ENCODE data around the gene DUSP12. TPM values are rescaled to one million over a fixed set of nuclear protein-coding genes. Genes with fewer than 3 reads are reported as not detected.

DUSP12 gene
- total RNA-seq, 1 experiment from 2014 or later = 28.0 TPM

DNA sequence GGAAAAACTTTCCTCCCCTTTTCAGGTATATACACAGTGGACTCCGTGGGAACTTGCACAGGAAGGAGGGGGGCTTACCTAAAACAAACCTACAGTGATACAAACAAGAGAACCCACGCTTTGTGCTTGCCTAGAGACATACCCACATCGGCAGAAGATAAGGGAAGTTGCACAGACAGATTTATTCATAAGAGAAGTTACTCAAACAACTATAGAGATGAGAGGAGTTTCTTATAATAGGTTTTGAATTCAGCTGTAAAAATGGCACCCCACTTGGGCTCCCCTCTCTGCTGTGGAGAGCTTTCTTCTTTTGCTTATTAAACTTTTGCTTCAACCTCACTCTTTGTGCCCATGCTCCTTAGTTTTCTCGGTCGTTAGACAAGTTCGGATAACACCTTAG is 1.8 kb upstream of the DUSP12 start:
- no peak overlapping the region for H4K91ac ChIP-seq (ENCODE audit: insufficient read length, low read depth, low read length)
- Mint-ChIP-seq H3K9me3 (peaks cover 0 to 5% of the 10 kb centered on the region in 2 experiments; a peak in 1 of 5 replicates), H3K36me3 (ENCODE audit: insufficient read depth in 1 of 3, low read depth in 3 of 3) (peaks cover 10 to 24% (median 21%) of the 10 kb centered on the region in 3 experiments; a peak in 6 of 7 replicates), H3K4me1 (peaks cover 6 to 13% of the 10 kb centered on the region in 2 experiments), H3K4me3 (no peak overlapping the region), H3K27ac (no peak overlapping the region), H3K27me3 (ENCODE audit: low read depth) (peaks cover 20% of the 10 kb centered on the region)
- peaks cover 3% of the 10 kb centered on the region for H3K79me1 ChIP-seq (ENCODE audit: insufficient read depth, low read depth, low read length, poor library complexity, severe bottlenecking)
- DNase-seq = no peak
- H3K9me3 ChIP-seq (ENCODE audit: control insufficient read depth, low read depth, low read length) = no peaks in the 10 kb centered on the region
- no peaks in the 10 kb centered on the region for H3K4me1 ChIP-seq (ENCODE audit: insufficient read depth, low read length)
- H3K27me3 ChIP-seq (ENCODE audit: insufficient read depth, low read length) = no peaks in the 10 kb centered on the region
- no peak overlapping the region for H2BK12ac ChIP-seq (ENCODE audit: insufficient read length, low read depth, low read length)
- no peak overlapping the region for H2BK5ac ChIP-seq (ENCODE audit: insufficient read length, low read length)
- no peak overlapping the region for H3K4ac ChIP-seq (ENCODE audit: low read depth, low read length)
- no peak overlapping the region for H3K23ac ChIP-seq (ENCODE audit: insufficient read length, low read depth, low read length)
- H3K56ac ChIP-seq (ENCODE audit: insufficient read length, low read depth, low read length) = no peak overlapping the region
- no peak overlapping the region for H2BK20ac ChIP-seq (ENCODE audit: low read depth, low read length, poor library complexity, severe bottlenecking)
- H2AK5ac ChIP-seq (ENCODE audit: insufficient read length, low read length) = no peak overlapping the region
- no peak overlapping the region for H4K8ac ChIP-seq (replicated peaks; ENCODE audit: insufficient read length, low read depth, low read length)
- no peak overlapping the region for H3K18ac ChIP-seq (ENCODE audit: insufficient read length, low read depth, low read length)
- H3K14ac ChIP-seq (ENCODE audit: insufficient read depth, low read length) = no peak overlapping the region
- H2BK15ac ChIP-seq (ENCODE audit: low read depth, low read length) = no peak overlapping the region
- no peak overlapping the region for H3K27ac ChIP-seq (ENCODE audit: insufficient read length, low read depth, low read length)
- no peak overlapping the region for H3K4me2 ChIP-seq (ENCODE audit: insufficient read depth, insufficient read length, low read length)
- H3K9ac ChIP-seq (ENCODE audit: extremely low read depth, insufficient read length, low read length) = no peak overlapping the region
- TF ChIP-seq, protein P1, sequence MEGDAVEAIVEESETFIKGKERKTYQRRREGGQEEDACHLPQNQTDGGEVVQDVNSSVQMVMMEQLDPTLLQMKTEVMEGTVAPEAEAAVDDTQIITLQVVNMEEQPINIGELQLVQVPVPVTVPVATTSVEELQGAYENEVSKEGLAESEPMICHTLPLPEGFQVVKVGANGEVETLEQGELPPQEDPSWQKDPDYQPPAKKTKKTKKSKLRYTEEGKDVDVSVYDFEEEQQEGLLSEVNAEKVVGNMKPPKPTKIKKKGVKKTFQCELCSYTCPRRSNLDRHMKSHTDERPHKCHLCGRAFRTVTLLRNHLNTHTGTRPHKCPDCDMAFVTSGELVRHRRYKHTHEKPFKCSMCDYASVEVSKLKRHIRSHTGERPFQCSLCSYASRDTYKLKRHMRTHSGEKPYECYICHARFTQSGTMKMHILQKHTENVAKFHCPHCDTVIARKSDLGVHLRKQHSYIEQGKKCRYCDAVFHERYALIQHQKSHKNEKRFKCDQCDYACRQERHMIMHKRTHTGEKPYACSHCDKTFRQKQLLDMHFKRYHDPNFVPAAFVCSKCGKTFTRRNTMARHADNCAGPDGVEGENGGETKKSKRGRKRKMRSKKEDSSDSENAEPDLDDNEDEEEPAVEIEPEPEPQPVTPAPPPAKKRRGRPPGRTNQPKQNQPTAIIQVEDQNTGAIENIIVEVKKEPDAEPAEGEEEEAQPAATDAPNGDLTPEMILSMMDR (conservative IDR thresholded peaks at IDR 0.05) = no peak
- no peak overlapping the region for H2AFZ ChIP-seq (ENCODE audit: low read length)
- H3T11ph ChIP-seq (ENCODE audit: low read length) = no peak overlapping the region
- H3K23me2 ChIP-seq (ENCODE audit: insufficient read length, low read depth, low read length, poor library complexity, severe bottlenecking) = no peaks in the 10 kb centered on the region
- no peak overlapping the region for H4K5ac ChIP-seq (ENCODE audit: insufficient read length, low read depth, low read length)
- no peaks in the 10 kb centered on the region for H4K20me1 ChIP-seq (ENCODE audit: control insufficient read depth, insufficient read depth, insufficient read length)
- no peaks in the 10 kb centered on the region for H3K79me2 ChIP-seq (ENCODE audit: insufficient read depth, low read length)
- WGBS (ENCODE audit: extremely low coverage, insufficient read length, low lambda C conversion rate) = no CpG with 5 or more reads among the region's 6 CpGs
- no peak overlapping the region for H2BK120ac ChIP-seq (ENCODE audit: low read depth, low read length, poor library complexity, severe bottlenecking)
